Stimulated activated CD8-positive, alpha-beta memory T cell treated with anti-CD3 and anti-CD28 coated beads, Interleukin-4, amount 100 ng/mL, for 24 hours (primary cell): ENCODE results near the gene SERPINA9.

Source experiments
- DNase-seq: peaks from one replicate; pipeline ENCODE4 v3.0.0-alpha.2; 2020; ENCODE audit warnings: low read depth

The SERPINA9 gene

GRCh38 chr14:94462219-94462551 is 13.8 kb downstream of the SERPINA9 start:
- DNase-seq: no peak

- no peak for DNase-seq
These were observed 14.3 kb downstream of the SERPINA9 start for GRCh38 chr14:94461526-94462218.

- no peak for DNase-seq
These were observed 15.2 kb downstream of the SERPINA9 start for GRCh38 chr14:94460631-94461416.

GRCh38 chr14:94458558-94459205 is 17.3 kb downstream of the SERPINA9 start:
- DNase-seq: no peak

- DNase-seq: no peak
These were observed 17.9 kb downstream of the SERPINA9 start for GRCh38 chr14:94458096-94458495.

GRCh38 chr14:94455928-94456327 is 20.1 kb downstream of the SERPINA9 start:
- DNase-seq: no peak

GRCh38 chr14:94451826-94452225 is 24.2 kb downstream of the SERPINA9 start:
- no peak for DNase-seq

GRCh38 chr14:94451091-94451771 is 24.8 kb downstream of the SERPINA9 start:
- DNase-seq: no peak

GRCh38 chr14:94450722-94451090 is 25.3 kb downstream of the SERPINA9 start:
- DNase-seq: no peak

GRCh38 chr14:94449930-94450329 is 26.1 kb downstream of the SERPINA9 start:
- DNase-seq: no peak

- no peak for DNase-seq
These were observed 27.8 kb downstream of the SERPINA9 start for GRCh38 chr14:94448071-94448808.

GRCh38 chr14:94447206-94447605 is 28.8 kb downstream of the SERPINA9 start:
- no peak for DNase-seq

- no peak for DNase-seq
These were observed 29.9 kb downstream of the SERPINA9 start for GRCh38 chr14:94446126-94446525.

- DNase-seq: no peak
These were observed 31.0 kb downstream of the SERPINA9 start for GRCh38 chr14:94445003-94445402.

- no peak for DNase-seq
These were observed 34.3 kb downstream of the SERPINA9 start for GRCh38 chr14:94441531-94442205.

GRCh38 chr14:94441130-94441529 is 34.9 kb downstream of the SERPINA9 start:
- no peak for DNase-seq

GRCh38 chr14:94439453-94440057 is 36.4 kb downstream of the SERPINA9 start:
- no peak for DNase-seq

- DNase-seq: no peak
These were observed 47.4 kb downstream of the SERPINA9 start for GRCh38 chr14:94428610-94429009.

GRCh38 chr14:94427016-94427613 is 48.9 kb downstream of the SERPINA9 start:
- no peak for DNase-seq

- no peak for DNase-seq
These were observed 49.5 kb downstream of the SERPINA9 start for GRCh38 chr14:94426526-94426925.

GRCh38 chr14:94424371-94424770 is 51.6 kb downstream of the SERPINA9 start:
- DNase-seq: no peak
